LNCaP clone FGC (cell line): ENCODE data around the gene EMX2.

Experiments
- DNase-seq: peaks from one replicate; pipeline ENCODE4 v3.0.0-alpha.2; 2011; ENCODE audit warnings: low read depth
- H3K4me3 ChIP-seq: 2 replicates; pipeline ENCODE4 v1.5.1; 2011; ENCODE audit warnings: mild to moderate bottlenecking, low read depth, low read length, control low read depth
- TF ChIP-seq, protein P1 (sequence below): IDR thresholded peaks from 2 replicates; pipeline ENCODE4 v1.5.1; 2012; ENCODE audit warnings: mild to moderate bottlenecking; ENCODE audit not compliant: control insufficient read depth, insufficient read depth; ENCODE audit errors: extremely low read depth

The EMX2 gene

DNA sequence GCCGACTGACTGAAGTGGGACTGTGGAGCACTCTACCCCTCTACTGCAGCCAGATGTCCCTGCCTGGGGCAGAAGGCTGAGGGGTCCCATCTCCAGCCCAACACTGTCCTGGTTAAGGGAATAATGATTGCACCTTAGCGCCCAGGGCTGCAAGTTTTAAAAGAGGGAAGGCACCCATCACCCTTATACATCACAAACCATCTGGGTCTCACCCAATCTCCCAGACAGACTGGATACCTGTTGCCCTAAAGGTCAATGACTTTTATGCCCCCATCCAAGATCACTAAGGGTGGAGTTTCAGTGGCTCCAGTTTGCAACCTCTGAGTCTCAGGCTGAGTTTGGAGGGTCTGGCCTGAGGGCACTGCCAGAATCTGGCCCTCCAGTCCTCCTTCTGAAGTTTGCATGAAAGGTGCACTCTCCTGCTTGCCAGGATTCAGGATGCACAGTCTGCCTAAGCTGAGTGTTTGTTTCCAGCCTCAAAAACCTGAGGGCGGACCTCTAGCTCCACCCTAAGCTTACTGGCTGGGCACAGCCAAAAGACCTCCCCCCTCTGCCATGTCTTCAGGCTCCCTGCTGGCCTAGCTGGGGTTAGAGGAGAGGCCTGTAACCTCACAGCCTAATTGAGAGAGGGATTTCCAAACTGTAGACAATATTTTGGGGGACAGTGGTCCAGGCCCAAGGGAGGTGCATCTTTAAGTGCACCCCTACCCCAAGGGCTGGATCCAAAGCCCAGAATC is 2.5 kb upstream of the EMX2 start:
- TF ChIP-seq, protein P1, sequence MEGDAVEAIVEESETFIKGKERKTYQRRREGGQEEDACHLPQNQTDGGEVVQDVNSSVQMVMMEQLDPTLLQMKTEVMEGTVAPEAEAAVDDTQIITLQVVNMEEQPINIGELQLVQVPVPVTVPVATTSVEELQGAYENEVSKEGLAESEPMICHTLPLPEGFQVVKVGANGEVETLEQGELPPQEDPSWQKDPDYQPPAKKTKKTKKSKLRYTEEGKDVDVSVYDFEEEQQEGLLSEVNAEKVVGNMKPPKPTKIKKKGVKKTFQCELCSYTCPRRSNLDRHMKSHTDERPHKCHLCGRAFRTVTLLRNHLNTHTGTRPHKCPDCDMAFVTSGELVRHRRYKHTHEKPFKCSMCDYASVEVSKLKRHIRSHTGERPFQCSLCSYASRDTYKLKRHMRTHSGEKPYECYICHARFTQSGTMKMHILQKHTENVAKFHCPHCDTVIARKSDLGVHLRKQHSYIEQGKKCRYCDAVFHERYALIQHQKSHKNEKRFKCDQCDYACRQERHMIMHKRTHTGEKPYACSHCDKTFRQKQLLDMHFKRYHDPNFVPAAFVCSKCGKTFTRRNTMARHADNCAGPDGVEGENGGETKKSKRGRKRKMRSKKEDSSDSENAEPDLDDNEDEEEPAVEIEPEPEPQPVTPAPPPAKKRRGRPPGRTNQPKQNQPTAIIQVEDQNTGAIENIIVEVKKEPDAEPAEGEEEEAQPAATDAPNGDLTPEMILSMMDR = no peak
- DNase-seq = no peak
- no peak overlapping the region for H3K4me3 ChIP-seq

DNA sequence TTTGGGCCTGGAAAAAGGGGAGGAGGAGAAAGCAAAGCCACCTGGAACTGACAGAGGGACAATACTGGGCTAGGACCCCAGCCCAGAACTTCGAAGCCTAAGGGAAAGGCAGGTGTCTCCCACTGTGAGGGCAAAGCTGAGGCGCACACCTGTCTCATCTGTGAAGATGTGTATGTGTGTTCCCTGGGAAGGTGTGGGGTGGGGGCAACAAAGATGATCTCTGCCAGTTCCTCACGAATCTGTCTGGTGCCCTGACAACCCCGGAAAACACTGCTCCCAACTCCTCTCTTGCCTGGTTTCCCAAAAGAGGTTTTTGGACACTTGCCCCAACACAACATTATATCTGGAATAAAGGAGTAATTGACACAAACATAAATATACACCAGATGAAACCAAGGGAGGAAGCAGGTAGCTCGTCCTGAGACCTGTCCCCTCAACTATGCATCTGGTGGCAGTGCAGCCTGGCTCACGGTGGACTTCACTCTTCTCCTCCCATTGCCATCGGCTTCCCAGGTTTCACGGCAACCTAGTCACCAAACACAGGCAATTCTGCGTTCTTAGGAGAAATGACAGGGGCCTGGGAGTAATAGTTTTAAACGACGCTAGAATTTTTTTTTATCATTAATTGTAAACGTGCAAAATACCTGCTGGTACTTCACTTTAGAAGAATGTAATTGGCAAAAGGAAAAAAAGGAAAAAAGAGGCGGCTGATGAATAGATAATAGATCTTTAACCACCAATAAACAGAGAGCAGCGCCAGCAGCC is 1.7 kb upstream of the EMX2 start:
- DNase-seq = no peak
- no peak overlapping the region for H3K4me3 ChIP-seq
- TF ChIP-seq, protein P1 = no peak

GRCh38 chr10:117541405-117541908 is 1.1 kb upstream of the EMX2 start:
- TF ChIP-seq, protein P1 = no peak
- DNase-seq = no peak
- no peak overlapping the region for H3K4me3 ChIP-seq

DNA sequence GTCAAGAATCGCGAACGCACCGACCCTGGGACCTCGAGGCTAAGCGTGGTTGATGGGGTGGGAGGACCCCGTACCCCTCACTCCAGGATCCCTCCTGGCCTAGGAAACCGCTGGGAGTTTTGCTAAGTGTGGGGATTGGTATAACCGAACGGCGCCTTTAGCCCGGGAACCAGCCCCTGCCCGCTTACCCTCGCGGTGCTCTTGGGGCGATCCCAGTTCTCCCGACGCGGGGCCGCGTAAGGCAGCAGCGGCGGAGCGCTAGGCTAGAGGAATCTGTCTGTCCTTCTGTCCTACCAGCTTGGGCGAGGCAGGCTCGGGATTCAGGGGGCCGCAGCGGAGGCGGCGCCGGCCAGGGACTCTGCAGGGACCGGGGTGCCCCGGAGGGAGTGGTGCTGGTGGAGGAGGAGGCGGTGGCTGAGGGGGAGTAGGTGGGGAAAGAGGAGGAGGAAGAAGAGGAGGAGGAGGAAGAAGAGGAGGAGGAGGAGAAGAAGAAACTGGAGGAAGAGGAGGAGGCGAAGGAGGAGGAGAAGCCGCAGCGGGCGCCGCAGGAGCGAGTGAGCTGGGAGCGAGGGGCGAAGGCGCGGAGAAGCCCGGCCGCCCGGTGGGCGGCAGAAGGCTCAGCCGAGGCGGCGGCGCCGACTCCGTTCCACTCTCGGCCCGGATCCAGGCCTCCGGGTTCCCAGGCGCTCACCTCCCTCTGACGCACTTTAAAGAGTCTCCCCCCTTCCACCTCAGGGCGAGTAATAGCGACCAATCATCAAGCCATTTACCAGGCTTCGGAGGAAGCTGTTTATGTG is 439 bp upstream of the EMX2 start:
- no peak for DNase-seq
- no peak overlapping the region for H3K4me3 ChIP-seq
- TF ChIP-seq, protein P1 = no peak

DNA sequence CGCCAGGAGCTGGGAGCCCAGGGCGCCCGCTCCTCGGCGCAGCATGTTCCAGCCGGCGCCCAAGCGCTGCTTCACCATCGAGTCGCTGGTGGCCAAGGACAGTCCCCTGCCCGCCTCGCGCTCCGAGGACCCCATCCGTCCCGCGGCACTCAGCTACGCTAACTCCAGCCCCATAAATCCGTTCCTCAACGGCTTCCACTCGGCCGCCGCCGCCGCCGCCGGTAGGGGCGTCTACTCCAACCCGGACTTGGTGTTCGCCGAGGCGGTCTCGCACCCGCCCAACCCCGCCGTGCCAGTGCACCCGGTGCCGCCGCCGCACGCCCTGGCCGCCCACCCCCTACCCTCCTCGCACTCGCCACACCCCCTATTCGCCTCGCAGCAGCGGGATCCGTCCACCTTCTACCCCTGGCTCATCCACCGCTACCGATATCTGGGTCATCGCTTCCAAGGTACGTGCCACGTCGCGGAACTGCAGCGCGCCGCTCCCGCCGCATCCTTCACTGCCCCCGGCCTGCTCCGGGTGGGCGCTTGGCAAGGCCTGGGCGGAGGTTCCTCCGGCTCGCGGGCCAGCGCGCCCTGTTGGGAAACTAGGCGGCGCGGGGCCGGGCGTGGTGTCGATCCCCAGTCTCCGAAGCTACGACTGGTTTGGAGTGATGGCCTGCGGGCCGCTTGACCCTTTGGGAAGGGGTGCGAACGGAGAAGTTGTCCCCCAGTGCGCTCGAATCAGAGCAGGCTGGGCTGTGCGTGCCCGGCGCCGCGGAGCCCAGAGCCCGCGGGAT is 868 bp downstream of the EMX2 start:
- no peak for DNase-seq
- peak overlapping the region; percentile 34 for H3K4me3 ChIP-seq
- TF ChIP-seq, protein P1 = no peak

- TF ChIP-seq, protein P1 = no peak
- no peak for DNase-seq
- H3K4me3 ChIP-seq = peak overlapping the region; percentile 34
These were observed 1.6 kb downstream of the EMX2 start for GRCh38 chr10:117544004-117544701.
